GM23338 (cell line): ENCODE measurements around the gene CDH15.

Source experiments
- EZH2 ChIP-seq: fragments of 200-600 bp; sonication (generic); IDR thresholded peaks from one replicate; pipeline ENCODE4 v1.8.0; 2017; ENCODE audit warnings: antibody characterized with exemption, mild to moderate bottlenecking, low read depth; ENCODE audit not compliant: unreplicated experiment
- TF ChIP-seq, protein P1 (sequence below), 2 experiments: fragments of 200-600 bp in 1 of 2; sonication (generic) in 1 of 2; conservative IDR thresholded peaks; 2 replicates each; pipeline versions ENCODE4 v1.5.1 to v1.6.1; 2016 to 2017; ENCODE audit warnings: antibody characterized with exemption in 2 of 2, low read depth in 2 of 2, mild to moderate bottlenecking in 2 of 2, moderate library complexity in 1 of 2

DNA sequence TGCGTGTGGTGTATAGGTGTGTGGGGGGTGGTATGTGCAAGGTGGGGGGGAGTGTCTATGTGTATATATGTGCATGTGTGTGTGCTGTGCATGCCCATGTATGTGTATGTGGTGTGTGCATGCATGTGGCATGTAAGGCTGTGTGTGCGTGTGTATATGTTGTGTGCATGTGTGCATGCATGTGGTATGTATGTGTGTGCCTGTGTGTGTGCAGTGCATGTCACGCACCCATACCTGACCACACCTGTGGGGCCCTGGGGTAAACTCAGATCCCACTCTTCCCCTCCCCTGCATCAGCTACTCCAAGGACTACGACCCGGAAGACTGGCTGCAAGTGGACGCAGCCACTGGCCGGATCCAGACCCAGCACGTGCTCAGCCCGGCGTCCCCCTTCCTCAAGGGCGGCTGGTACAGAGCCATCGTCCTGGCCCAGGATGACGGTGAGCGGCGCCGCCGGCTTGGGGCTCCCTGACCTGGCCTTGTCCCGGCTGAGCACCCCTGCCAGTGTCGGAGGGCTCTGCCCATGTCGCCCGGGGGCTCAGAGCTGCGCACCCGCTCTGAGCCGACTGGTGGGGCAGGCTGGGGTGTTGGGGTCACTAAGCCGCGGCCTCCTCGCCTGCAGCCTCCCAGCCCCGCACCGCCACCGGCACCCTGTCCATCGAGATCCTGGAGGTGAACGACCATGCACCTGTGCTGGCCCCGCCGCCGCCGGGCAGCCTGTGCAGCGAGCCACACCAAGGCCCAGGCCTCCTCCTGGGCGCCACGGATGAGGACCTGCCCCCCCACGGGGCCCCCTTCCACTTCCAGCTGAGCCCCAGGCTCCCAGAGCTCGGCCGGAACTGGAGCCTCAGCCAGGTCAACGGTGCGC is 19.7 kb downstream of the CDH15 start:
- TF ChIP-seq, protein P1, sequence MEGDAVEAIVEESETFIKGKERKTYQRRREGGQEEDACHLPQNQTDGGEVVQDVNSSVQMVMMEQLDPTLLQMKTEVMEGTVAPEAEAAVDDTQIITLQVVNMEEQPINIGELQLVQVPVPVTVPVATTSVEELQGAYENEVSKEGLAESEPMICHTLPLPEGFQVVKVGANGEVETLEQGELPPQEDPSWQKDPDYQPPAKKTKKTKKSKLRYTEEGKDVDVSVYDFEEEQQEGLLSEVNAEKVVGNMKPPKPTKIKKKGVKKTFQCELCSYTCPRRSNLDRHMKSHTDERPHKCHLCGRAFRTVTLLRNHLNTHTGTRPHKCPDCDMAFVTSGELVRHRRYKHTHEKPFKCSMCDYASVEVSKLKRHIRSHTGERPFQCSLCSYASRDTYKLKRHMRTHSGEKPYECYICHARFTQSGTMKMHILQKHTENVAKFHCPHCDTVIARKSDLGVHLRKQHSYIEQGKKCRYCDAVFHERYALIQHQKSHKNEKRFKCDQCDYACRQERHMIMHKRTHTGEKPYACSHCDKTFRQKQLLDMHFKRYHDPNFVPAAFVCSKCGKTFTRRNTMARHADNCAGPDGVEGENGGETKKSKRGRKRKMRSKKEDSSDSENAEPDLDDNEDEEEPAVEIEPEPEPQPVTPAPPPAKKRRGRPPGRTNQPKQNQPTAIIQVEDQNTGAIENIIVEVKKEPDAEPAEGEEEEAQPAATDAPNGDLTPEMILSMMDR (conservative IDR thresholded peaks at IDR 0.05; ENCODE audit: low read depth in 2 of 2), result no peak
- TF ChIP-seq EZH2, result no peak
